HG02678 (cell line): Measurements from ENCODE around the gene EVL.
A peak's percentile ranks its signal among the peaks of the same experiment; 100 is the strongest.

ENCODE experiments used
- ATAC-seq: cut with Tn5 transposase; IDR thresholded peaks from one replicate; pipeline ENCODE4 v1.9.1; 2021; ENCODE audit warnings: mild to moderate bottlenecking, moderate library complexity; ENCODE audit not compliant: unreplicated experiment

The EVL gene

DNA sequence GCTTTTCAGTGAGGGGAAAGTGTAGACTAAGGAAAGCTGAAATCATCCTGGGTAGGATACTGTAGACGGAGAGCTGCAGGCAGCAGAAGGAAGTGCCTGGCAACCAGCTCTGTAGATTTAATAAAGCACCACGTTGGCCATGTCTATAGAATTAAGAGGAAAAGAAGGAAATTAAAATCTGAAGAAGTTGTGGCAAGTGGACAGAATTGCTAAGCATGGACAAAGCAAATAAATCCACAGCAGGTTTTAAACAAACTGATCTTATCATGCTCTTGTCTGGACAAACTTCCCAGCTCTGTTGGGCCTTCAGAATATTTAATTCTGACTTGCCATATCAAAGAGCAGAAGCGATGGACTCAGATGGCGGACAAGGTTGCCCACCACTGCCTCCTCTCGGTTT lies 27.2 kb upstream of the EVL start:
- no peak for ATAC-seq

DNA sequence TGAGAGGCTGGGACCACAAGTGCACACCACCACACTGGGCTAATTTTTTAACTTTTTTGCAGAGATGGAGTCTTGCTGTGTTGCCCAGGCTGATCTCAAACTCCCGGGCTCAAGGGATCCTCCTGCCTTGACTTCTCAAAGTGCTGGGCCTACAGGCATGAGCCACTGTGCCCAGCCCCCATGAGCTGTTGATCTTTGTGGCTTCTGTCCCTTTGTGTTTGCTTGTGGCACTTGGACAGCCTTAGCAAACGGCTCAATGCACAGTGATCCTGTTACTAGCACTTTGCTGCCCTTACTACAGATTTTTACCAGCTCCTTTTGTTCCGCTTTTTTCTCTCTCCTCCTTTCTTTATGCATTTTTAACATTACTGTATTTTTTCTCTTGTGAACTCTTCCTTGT lies 25.3 kb upstream of the EVL start:
- ATAC-seq = no peak

- ATAC-seq = no peak
Observed at GRCh38 chr14:100041271-100041670, 24.0 kb upstream of the EVL start.

GRCh38 chr14:100042286-100042685 lies 22.9 kb upstream of the EVL start:
- ATAC-seq = no peak

GRCh38 chr14:100045642-100046344 lies 19.4 kb upstream of the EVL start:
- no peak for ATAC-seq

DNA sequence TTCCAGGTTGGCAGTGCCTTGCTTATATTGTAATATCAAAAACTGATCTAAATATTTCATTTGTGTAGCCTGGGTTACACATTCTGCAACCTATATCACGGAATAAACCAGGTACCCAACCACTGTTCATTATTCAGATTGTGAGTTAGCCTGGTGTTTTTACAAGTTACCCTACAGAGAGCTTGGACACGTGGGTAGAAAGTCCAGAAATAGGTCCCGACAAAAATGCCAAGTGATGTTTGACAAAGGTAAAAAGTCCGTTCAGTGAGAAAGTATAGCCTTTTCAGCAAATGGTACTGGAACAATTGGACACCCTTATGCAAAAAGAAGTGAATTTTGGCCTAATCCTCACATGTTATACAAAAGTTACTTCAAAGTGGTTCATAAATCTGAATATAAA lies 17.6 kb upstream of the EVL start:
- no peak for ATAC-seq

- ATAC-seq = no peak
Observed at GRCh38 chr14:100048786-100049185, 16.4 kb upstream of the EVL start.

- ATAC-seq = no peak
Observed at GRCh38 chr14:100049220-100049619, 16.0 kb upstream of the EVL start.

- ATAC-seq = no peak
Observed at GRCh38 chr14:100051103-100051502, 14.1 kb upstream of the EVL start.

DNA sequence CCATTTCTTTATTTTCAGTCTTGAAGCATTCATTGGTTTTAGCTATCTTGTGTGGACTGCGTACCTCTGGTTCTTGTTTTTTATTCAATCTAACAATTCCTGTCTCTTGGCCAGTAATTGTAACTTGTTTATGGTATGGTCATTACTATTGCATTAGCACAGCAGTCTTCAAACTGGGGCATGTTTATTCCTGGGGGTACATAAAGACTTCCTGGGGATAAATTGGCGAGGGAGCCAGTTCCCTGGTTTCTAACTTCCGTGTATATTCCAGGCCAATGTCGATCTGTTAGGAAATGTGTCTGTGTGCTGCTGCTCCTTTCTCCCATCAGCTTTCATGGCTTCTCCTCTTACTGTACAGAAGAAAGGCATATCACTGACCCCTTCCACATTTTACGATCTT lies 13.7 kb upstream of the EVL start:
- ATAC-seq = no peak

DNA sequence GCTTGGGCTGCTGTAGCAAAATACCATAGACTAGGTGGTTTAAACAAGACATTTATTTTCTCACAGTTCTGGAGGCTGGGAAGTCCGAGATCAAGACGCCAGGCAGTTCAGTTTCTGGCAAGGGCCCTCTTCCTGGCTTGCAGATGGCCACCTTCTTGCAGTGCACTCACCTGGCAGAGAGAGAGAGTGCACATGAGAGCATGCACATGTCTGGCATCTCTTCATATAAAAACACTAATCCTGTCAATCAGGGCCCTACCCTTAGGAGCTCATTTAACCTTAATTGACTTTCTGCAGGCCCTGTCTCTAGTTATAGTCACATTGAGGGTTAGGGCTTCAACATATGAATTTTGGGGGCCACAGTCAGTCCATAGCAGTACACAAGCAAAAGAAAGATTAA lies 12.4 kb upstream of the EVL start:
- ATAC-seq = no peak

- no peak for ATAC-seq
Observed at GRCh38 chr14:100054316-100055075, 10.7 kb upstream of the EVL start.

GRCh38 chr14:100056431-100056830 lies 8.8 kb upstream of the EVL start:
- ATAC-seq = no peak

DNA sequence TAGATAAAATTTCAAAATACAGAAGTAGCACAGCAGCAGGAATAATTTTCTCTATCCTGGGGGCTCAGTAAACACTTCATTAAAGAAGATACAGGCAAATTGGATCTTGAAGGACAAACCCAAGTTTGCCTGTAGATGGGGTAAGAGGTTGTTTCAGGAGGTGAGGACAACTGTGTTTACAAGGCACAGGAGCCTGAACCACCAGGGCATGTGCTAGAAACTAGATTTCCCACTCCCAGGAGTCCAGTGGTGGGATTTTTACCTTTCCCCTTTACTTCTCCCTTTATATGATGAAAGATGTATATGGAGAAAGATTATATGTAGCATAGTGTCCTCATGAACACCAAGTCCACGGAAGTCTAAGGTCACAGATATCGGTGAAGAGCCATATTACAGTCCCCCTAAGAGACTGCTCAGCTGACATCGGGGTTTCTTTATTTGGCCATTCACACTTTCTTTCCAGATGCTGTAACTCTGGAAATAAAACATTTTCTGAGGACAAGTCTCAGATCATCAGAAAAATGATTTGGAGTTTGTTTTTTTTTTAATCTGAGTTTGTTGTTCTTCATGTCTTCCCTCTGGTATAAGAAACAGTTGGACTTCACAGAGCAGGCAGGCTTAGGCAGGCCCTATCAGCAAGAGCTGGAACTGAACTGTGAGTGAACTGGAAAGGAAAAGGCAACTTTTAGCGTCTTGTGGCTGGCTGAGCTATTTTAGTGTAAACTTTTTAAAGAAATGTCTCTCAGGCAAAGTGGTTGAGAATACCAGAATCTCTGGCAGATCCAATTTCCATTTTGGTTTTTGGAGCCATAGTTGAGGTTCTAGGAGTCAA lies 8.0 kb upstream of the EVL start:
- ATAC-seq = peak; percentile 47

DNA sequence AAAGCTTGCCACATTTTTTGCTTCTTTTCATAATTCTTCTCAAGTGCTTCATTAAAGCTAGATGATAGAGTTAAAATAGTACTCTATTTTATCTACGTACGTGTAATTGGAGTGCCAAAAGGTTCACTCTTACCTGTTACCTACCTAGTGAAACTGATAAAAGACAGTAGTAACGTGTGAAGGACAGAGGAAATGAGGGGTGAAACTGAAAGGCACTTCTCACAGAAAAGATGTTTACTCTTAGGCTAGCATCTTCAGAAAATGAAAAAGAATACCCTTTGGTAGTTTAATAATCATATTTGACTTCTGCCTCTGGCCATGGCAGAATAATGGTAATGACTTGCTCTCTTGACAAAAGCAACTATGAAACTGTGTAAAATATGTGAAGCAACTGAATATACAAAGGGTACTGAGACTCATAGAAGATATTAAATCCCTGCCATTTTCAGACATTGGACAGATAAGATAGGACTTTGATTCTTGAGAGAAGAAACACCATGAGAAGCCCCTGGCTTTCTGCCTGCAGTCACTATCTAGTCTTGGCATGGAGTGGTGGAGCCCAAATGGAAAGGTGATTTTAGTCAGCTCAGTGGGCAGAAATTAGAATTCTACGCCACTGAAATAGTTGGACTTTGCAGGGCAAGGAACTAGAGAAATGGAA lies 6.3 kb upstream of the EVL start:
- ATAC-seq = peak; percentile 76

DNA sequence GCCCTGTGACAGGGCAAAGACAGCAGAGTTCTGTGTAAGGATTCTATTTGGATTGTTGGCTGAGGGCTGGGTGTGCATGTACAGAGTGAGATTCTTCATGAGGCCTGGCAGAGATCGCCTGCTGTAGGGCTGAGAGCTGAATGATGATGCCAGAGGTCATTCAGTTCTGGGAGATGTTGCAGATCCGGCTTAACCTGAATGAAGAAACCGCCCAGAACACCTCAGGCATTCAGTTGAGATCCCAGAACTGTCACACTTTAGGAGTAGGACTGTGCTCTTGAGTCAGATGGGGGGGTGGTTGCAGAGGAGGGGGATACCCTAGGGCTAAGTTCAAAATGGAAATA lies 5.8 kb upstream of the EVL start:
- ATAC-seq = no peak

DNA sequence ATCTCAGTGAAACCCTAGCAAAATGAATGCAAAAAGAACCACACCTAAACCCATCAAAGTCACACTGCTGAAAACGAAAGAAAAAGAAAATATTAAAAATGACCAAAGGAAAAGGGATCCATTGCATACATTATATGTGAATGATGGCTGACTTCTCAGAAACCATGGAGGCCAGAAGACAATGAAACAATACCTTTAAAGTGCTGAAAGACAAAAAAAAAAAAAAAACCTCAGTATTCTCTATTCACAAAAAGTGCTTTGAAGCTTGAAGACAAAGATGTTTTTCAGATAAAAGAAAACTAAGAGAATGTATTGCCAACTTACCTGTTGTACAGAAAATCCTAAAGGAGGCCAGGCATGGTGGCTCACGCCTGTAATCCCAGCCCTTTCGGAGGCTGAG lies 4.5 kb upstream of the EVL start:
- no peak for ATAC-seq

- ATAC-seq = no peak
Observed at GRCh38 chr14:100062590-100062989, 2.6 kb upstream of the EVL start.

- no peak for ATAC-seq
Observed at GRCh38 chr14:100063314-100063941, 1.8 kb upstream of the EVL start.

DNA sequence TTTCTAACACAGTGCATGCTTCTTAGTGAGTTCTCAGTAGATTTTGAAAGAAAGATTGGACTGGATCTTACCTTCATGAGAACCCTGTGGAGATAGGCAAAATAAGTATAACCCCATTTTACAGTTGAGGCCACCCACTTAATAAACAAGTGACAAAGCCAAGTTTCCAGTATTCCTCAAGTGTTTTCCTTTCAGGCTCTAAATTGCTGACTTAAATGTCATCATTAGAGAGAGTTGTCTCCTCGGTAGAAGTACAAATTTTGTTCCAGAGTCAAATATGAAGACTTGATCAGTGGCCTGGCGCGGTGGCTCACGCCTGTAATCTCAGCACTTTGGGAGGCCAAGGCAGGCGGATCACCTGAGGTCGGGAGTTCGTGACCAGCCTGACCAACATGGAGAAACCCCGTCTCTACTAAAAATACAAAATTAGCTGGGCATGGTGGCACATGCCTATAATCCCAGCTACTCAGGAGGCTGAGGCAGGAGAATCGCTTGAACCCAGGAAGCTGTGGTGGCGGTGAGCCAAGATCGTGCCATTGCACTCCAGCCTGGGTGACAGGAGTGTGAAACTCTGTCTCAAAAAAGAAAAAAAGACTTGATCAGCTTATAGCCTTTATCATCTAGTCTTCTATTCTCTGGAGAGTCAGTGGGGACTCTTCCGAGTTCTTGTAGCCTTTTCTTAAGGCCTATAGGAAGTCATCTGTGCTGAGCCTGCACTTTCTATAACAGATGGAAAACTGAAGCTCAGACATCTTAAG lies 708 bp upstream of the EVL start:
- ATAC-seq = peak; percentile 4
